HEK293 (cell line): ENCODE results near the gene TEDDM1.

Experiments used
- CTCF ChIA-PET: fragments of 350-600 bp; formaldehyde crosslinking; extraction: SDS; loops from one replicate; lab custom pipeline; 2021; ENCODE audit warnings: antibody characterized with exemption; lab: Yijun Ruan, JAX
- POLR2A ChIA-PET: fragments of 300-600 bp; formaldehyde crosslinking; extraction: SDS; loops from one replicate; lab custom pipeline; 2020; ENCODE audit warnings: antibody characterized with exemption, inconsistent platforms; lab: Yijun Ruan, JAX
- H3K27ac ChIP-seq: fragments of 200-500 bp; sonication (Bioruptor generic); 2 replicates; pipeline ENCODE4 v1.5.1; 2014; ENCODE audit warnings: low read depth, low read length, control low read depth, inconsistent platforms; ENCODE audit errors: extremely low read depth
- H3K36me3 ChIP-seq, 2 experiments: fragments of 200-500 bp in 1 of 2; sonication (Bioruptor generic) in 1 of 2; 1 replicate in 1 of 2; 2 replicates in 1 of 2; pipeline ENCODE4 v1.5.1; 2014 to 2017; ENCODE audit warnings: inconsistent platforms in 2 of 2, low read length in 2 of 2; ENCODE audit not compliant: control insufficient read depth in 2 of 2, insufficient read depth in 1 of 2
- H3K4me1 ChIP-seq: fragments of 200-500 bp; sonication (Bioruptor generic); 2 replicates; pipeline ENCODE4 v1.5.1; 2014; ENCODE audit warnings: mild to moderate bottlenecking, low read length, inconsistent platforms; ENCODE audit not compliant: control insufficient read depth, insufficient read depth
- H3K4me3 ChIP-seq: 2 replicates; pipeline ENCODE4 v1.5.1; 2011; ENCODE audit warnings: low read depth, mild to moderate bottlenecking, control low read depth, low read length, moderate library complexity
- H3K9me3 ChIP-seq: fragments of 200-500 bp; sonication (Bioruptor generic); 2 replicates; pipeline ENCODE4 v1.5.1; 2014; ENCODE audit warnings: low read depth, low read length, inconsistent platforms; ENCODE audit not compliant: control insufficient read depth, insufficient read depth
- AEBP2 ChIP-seq: fragments of 450-650 bp; formaldehyde crosslinking; IDR thresholded peaks from 2 replicates; pipeline ENCODE4 v1.5.1; 2016; ENCODE audit warnings: missing biosample characterization, missing genetic modification characterization, borderline replicate concordance
- BCL6B ChIP-seq: fragments of 450-650 bp; formaldehyde crosslinking; IDR thresholded peaks from 2 replicates; pipeline ENCODE4 v1.5.1; 2017; ENCODE audit warnings: missing biosample characterization, missing genetic modification characterization
- ELK4 ChIP-seq: IDR thresholded peaks from 2 replicates; pipeline ENCODE4 v1.6.1; 2011; ENCODE audit warnings: mild to moderate bottlenecking, low read depth, low read length, borderline replicate concordance
- INSM2 ChIP-seq: fragments of 450-650 bp; formaldehyde crosslinking; IDR thresholded peaks from 2 replicates; pipeline ENCODE4 v1.5.1; 2016; ENCODE audit warnings: missing biosample characterization, missing genetic modification characterization
- OSR2 ChIP-seq: fragments of 450-650 bp; formaldehyde crosslinking; IDR thresholded peaks from 2 replicates; pipeline ENCODE4 v1.5.1; 2016; ENCODE audit warnings: missing biosample characterization, missing genetic modification characterization
- PATZ1 ChIP-seq: fragments of 450-650 bp; formaldehyde crosslinking; IDR thresholded peaks from 2 replicates; pipeline ENCODE4 v1.5.1; 2016; ENCODE audit warnings: missing biosample characterization, missing genetic modification characterization
- PRDM1 ChIP-seq: fragments of 450-650 bp; formaldehyde crosslinking; IDR thresholded peaks from 2 replicates; pipeline ENCODE4; 2016; ENCODE audit warnings: missing biosample characterization, missing genetic modification characterization
- PRDM6 ChIP-seq: fragments of 450-650 bp; formaldehyde crosslinking; IDR thresholded peaks from 2 replicates; pipeline ENCODE4 v1.5.1; 2017; ENCODE audit warnings: missing biosample characterization, missing genetic modification characterization
- SETDB1 ChIP-seq: IDR thresholded peaks from one replicate; pipeline ENCODE4 v1.6.1; 2017; ENCODE audit warnings: mild to moderate bottlenecking, low read length, moderate library complexity, mixed read lengths; ENCODE audit not compliant: insufficient read length
- SP3 ChIP-seq: fragments of 450-650 bp; formaldehyde crosslinking; IDR thresholded peaks from 2 replicates; pipeline ENCODE4 v1.5.1; 2016; ENCODE audit warnings: missing biosample characterization, missing genetic modification characterization
- ZBTB48 ChIP-seq: fragments of 450-650 bp; formaldehyde crosslinking; IDR thresholded peaks from 2 replicates; pipeline ENCODE4 v1.5.1; 2016; ENCODE audit warnings: missing biosample characterization, missing genetic modification characterization
- ZNF112 ChIP-seq: fragments of 450-650 bp; formaldehyde crosslinking; IDR thresholded peaks from 2 replicates; pipeline ENCODE4 v1.5.0; 2017; ENCODE audit warnings: missing biosample characterization, missing genetic modification characterization
- ZNF114 ChIP-seq: fragments of 450-650 bp; formaldehyde crosslinking; IDR thresholded peaks from 2 replicates; pipeline ENCODE4 v1.5.0; 2017; ENCODE audit warnings: missing biosample characterization, missing genetic modification characterization
- ZNF132 ChIP-seq: fragments of 450-650 bp; formaldehyde crosslinking; IDR thresholded peaks from 2 replicates; pipeline ENCODE4 v1.5.1; 2017; ENCODE audit warnings: missing biosample characterization, missing genetic modification characterization, borderline replicate concordance
- ZNF16 ChIP-seq: fragments of 450-650 bp; formaldehyde crosslinking; IDR thresholded peaks from 2 replicates; pipeline ENCODE4 v1.5.1; 2016; ENCODE audit warnings: low read depth, missing biosample characterization, missing genetic modification characterization
- ZNF175 ChIP-seq: fragments of 450-650 bp; formaldehyde crosslinking; IDR thresholded peaks from 2 replicates; pipeline ENCODE4 v1.5.1; 2016; ENCODE audit warnings: missing biosample characterization, missing genetic modification characterization
- ZNF19 ChIP-seq: fragments of 450-650 bp; formaldehyde crosslinking; IDR thresholded peaks from 2 replicates; pipeline ENCODE4; 2016; ENCODE audit warnings: missing biosample characterization, missing genetic modification characterization, low read depth
- ZNF239 ChIP-seq: fragments of 450-650 bp; formaldehyde crosslinking; IDR thresholded peaks from 2 replicates; pipeline ENCODE4 v1.5.1; 2016; ENCODE audit warnings: missing biosample characterization, missing genetic modification characterization
- ZNF335 ChIP-seq: fragments of 450-650 bp; formaldehyde crosslinking; conservative IDR thresholded peaks from 2 replicates; pipeline ENCODE4 v1.5.1; 2016; ENCODE audit warnings: missing biosample characterization, missing genetic modification characterization
- ZNF692 ChIP-seq: fragments of 450-650 bp; formaldehyde crosslinking; IDR thresholded peaks from 2 replicates; pipeline ENCODE4 v1.5.1; 2016; ENCODE audit warnings: missing biosample characterization, missing genetic modification characterization
- ZNF776 ChIP-seq: fragments of 450-650 bp; formaldehyde crosslinking; IDR thresholded peaks from 2 replicates; pipeline ENCODE4 v1.5.0; 2017; ENCODE audit warnings: missing biosample characterization, missing genetic modification characterization, borderline replicate concordance

Gene TEDDM1

GRCh38 chr1:182392050-182393028, 8.1 kb downstream of the TEDDM1 start (continued):
- TF ChIP-seq PATZ1 (tag by site-specific recombination) (peak; percentile 82), ZNF239 (tag by site-specific recombination) (no peak), ZNF335 (tag by site-specific recombination) (peak; percentile 41), ZBTB48 (tag by site-specific recombination) (peak; percentile 89), BCL6B (tag by site-specific recombination) (no peak)

GRCh38 chr1:182391362-182392049, 9.0 kb downstream of the TEDDM1 start, which contains the start of gene GLUL:
GLUL (minus strand) TSS chr1:182391790; CDS start chr1:182388737, 3,053 bp downstream.
- peak within 1 kb of the TSS; percentile 89 for H3K27ac ChIP-seq
- no peaks in the 10 kb centered on the region for H3K9me3 ChIP-seq
- CTCF ChIA-PET = interaction anchor here (0.6 to 1.3 kb wide), 6 partner anchors 244 to 908 kb away, joined by 3 to 10 read pairs (median 4); no protein-coding TSS in a partner anchor
- peaks cover 14 to 40% of the 10 kb centered on the region in 2 experiments for H3K36me3 ChIP-seq
- POLR2A ChIA-PET = interaction anchor here (0.5 to 1.9 kb wide), 38 partner anchors 11 to 399 kb away, joined by 3 to 28 read pairs (median 4); no protein-coding TSS in a partner anchor
- H3K4me3 ChIP-seq = peak within 1 kb of the TSS; percentile 74
- H3K4me1 ChIP-seq = no peaks in the 10 kb centered on the region
- TF ChIP-seq INSM2 (tag by site-specific recombination) (peak; percentile 39), ZNF114 (tag by site-specific recombination) (no peak), PRDM1 (peak; percentile 75), ZNF16 (tag by site-specific recombination) (no peak), ZNF175 (tag by site-specific recombination) (no peak), ZNF19 (tag by site-specific recombination) (no peak), SETDB1 (no peak), ZNF112 (tag by site-specific recombination) (no peak), ELK4 (no peak), SP3 (tag by site-specific recombination) (peak; percentile 64), AEBP2 (tag by site-specific recombination) (no peak), ZNF776 (tag by site-specific recombination) (peak; percentile 45; the same call in 1 of the 2 replicates), OSR2 (tag by site-specific recombination) (no peak), ZNF692 (tag by site-specific recombination) (peak; percentile 72), ZNF132 (no peak), PRDM6 (tag by site-specific recombination) (no peak)
